ENCODE results near the gene TMEM11. TPM values are rescaled to one million over a fixed set of nuclear protein-coding genes. Genes with fewer than 3 reads are reported as not detected.

Gene TMEM11
- total RNA-seq, 1 experiment from 2014 or later = 32.5 TPM

GRCh38 chr17:21200590-21201297 lies 13.2 kb downstream of the TMEM11 start:
- no peak overlapping the region for H3K14ac ChIP-seq (ENCODE audit: insufficient read depth, low read length)
- DNase-seq = no peak
- H3K79me2 ChIP-seq (ENCODE audit: insufficient read depth, low read length) = peaks cover 24% of the 10 kb centered on the region; the same call in 1 of the 2 replicates
- peak overlapping the region; percentile 24 to 66; a peak in 3 of 5 replicates for H3K4me3 Mint-ChIP-seq
- no peak overlapping the region for H3K56ac ChIP-seq (ENCODE audit: insufficient read length, low read depth, low read length)
- no peaks in the 10 kb centered on the region for H3K27me3 ChIP-seq (ENCODE audit: insufficient read depth, low read length)
- H3K9me3 Mint-ChIP-seq = no peaks in the 10 kb centered on the region
- H2BK12ac ChIP-seq (ENCODE audit: insufficient read length, low read depth, low read length) = no peak overlapping the region
- H2BK5ac ChIP-seq (ENCODE audit: insufficient read length, low read length) = no peak overlapping the region
- H3K9me3 ChIP-seq (ENCODE audit: control insufficient read depth, low read depth, low read length) = no peaks in the 10 kb centered on the region
- H2AK5ac ChIP-seq (ENCODE audit: insufficient read length, low read length) = no peak overlapping the region
- H2BK15ac ChIP-seq (ENCODE audit: low read depth, low read length) = no peak overlapping the region
- no peak overlapping the region for H3K4me2 ChIP-seq (ENCODE audit: insufficient read depth, insufficient read length, low read length)
- H4K5ac ChIP-seq (ENCODE audit: insufficient read length, low read depth, low read length) = no peak overlapping the region
- no peak overlapping the region for H4K91ac ChIP-seq (ENCODE audit: insufficient read length, low read depth, low read length)
- peaks cover 13% of the 10 kb centered on the region; the same call in 1 of the 2 replicates for H3K4me1 ChIP-seq (ENCODE audit: insufficient read depth, low read length)
- H4K8ac ChIP-seq (replicated peaks; ENCODE audit: insufficient read length, low read depth, low read length) = no peak overlapping the region
- no peak overlapping the region for H3T11ph ChIP-seq (ENCODE audit: low read length)
- no peaks in the 10 kb centered on the region for H3K27me3 Mint-ChIP-seq (ENCODE audit: low read depth)
- no peak overlapping the region for H2AFZ ChIP-seq (ENCODE audit: low read length)
- H3K23ac ChIP-seq (ENCODE audit: insufficient read length, low read depth, low read length) = no peak overlapping the region
- H3K36me3 Mint-ChIP-seq (ENCODE audit: insufficient read depth in 1 of 3, low read depth in 3 of 3) = peaks cover 23 to 30% (median 26%) of the 10 kb centered on the region in 3 experiments
- peak overlapping the region; percentile 25 to 76 (median 71); a peak in 4 of 7 replicates for H3K27ac Mint-ChIP-seq
- TF ChIP-seq, protein P1, sequence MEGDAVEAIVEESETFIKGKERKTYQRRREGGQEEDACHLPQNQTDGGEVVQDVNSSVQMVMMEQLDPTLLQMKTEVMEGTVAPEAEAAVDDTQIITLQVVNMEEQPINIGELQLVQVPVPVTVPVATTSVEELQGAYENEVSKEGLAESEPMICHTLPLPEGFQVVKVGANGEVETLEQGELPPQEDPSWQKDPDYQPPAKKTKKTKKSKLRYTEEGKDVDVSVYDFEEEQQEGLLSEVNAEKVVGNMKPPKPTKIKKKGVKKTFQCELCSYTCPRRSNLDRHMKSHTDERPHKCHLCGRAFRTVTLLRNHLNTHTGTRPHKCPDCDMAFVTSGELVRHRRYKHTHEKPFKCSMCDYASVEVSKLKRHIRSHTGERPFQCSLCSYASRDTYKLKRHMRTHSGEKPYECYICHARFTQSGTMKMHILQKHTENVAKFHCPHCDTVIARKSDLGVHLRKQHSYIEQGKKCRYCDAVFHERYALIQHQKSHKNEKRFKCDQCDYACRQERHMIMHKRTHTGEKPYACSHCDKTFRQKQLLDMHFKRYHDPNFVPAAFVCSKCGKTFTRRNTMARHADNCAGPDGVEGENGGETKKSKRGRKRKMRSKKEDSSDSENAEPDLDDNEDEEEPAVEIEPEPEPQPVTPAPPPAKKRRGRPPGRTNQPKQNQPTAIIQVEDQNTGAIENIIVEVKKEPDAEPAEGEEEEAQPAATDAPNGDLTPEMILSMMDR (conservative IDR thresholded peaks at IDR 0.05) = no peak
- no peak overlapping the region for H3K9ac ChIP-seq (ENCODE audit: extremely low read depth, insufficient read length, low read length)
- H3K18ac ChIP-seq (ENCODE audit: insufficient read length, low read depth, low read length) = no peak overlapping the region
- no peaks in the 10 kb centered on the region for H3K23me2 ChIP-seq (ENCODE audit: insufficient read length, low read depth, low read length, poor library complexity, severe bottlenecking)
- H3K4me1 Mint-ChIP-seq = peaks cover 45 to 53% of the 10 kb centered on the region in 2 experiments
- H3K79me1 ChIP-seq (ENCODE audit: insufficient read depth, low read depth, low read length, poor library complexity, severe bottlenecking) = peaks cover 7% of the 10 kb centered on the region
- H3K27ac ChIP-seq (ENCODE audit: insufficient read length, low read depth, low read length) = no peak overlapping the region
- H4K20me1 ChIP-seq (ENCODE audit: control insufficient read depth, insufficient read depth, insufficient read length) = no peaks in the 10 kb centered on the region
- H2BK120ac ChIP-seq (ENCODE audit: low read depth, low read length, poor library complexity, severe bottlenecking) = no peak overlapping the region
- no peak overlapping the region for H2BK20ac ChIP-seq (ENCODE audit: low read depth, low read length, poor library complexity, severe bottlenecking)
- no CpG with 5 or more reads among the region's 15 CpGs for WGBS (ENCODE audit: extremely low coverage, insufficient read length, low lambda C conversion rate)
- H3K4ac ChIP-seq (ENCODE audit: low read depth, low read length) = no peak overlapping the region
